Dendritic cell treated with granulocyte-macrophage colony-stimulating factor and Interleukin-4, amounts not matched to agents 40 ng/mL and 50 ng/mL, for 4 days (primary cell): ENCODE data around the gene ZNG1F.
"Not testable (repeated sequence)": the region's sequence is repeated elsewhere in the genome, so short reads cannot be mapped to it uniquely, and the experiment has no call there.

Experiments used
- H3K27ac Mint-ChIP-seq: one replicate; pipeline ENCODE4 v1.8.0; 2022; ENCODE audit warnings: mild to moderate bottlenecking, mixed read lengths
- H3K27me3 Mint-ChIP-seq: one replicate; pipeline ENCODE4 v1.8.0; 2022; ENCODE audit warnings: mild to moderate bottlenecking, mixed read lengths
- H3K36me3 Mint-ChIP-seq: one replicate; pipeline ENCODE4 v1.8.0; 2022; ENCODE audit warnings: low read depth, mixed read lengths
- H3K4me1 Mint-ChIP-seq: one replicate; pipeline ENCODE4 v1.8.0; 2022; ENCODE audit warnings: low read depth, mixed read lengths
- H3K4me3 Mint-ChIP-seq: one replicate; pipeline ENCODE4 v1.8.0; 2022; ENCODE audit warnings: mild to moderate bottlenecking, moderate library complexity, mixed read lengths
- H3K9me3 Mint-ChIP-seq: one replicate; pipeline ENCODE4 v1.8.0; 2022; ENCODE audit warnings: mixed read lengths
- intact Hi-C: fragments of 100-400 bp; cut with micrococcal nuclease; formaldehyde crosslinking; loops from one replicate; pipeline ENCODE4 v1.15.0; 2022

ZNG1F gene

DNA sequence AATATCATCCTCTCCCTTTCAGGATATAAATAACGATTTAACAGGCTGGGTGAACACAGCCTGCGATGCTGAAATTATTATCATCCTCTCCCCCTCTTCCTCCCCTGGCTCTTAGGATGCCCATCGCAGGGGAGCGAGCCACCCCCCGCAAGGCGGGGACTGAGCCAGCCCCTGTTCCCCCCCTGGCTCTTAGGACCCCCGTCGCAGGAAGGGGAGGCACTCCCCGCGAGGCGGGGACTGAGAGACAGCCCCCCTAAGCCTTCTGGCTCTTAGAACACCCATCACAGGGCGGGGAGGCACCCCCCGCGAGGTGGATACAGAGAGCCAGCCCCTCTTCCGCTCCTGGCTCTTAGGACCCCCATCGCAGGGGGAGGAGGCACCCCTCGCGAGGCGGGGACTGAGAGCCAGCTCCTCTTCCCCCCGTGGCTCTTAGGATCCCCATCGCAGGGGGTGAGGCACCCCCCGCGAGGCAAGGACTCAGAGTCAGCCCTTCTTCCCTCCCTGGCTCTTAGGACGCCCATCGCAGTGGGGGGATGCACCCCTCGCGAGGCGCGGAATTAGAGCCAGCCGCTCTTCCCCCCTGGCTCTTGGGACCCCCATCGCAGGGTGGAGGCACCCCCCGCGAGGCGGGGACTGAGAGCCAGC lies 82.5 kb downstream of the ZNG1F start:
- H3K4me1 Mint-ChIP-seq, H3K4me3 Mint-ChIP-seq, H3K27ac Mint-ChIP-seq, H3K36me3 Mint-ChIP-seq, H3K9me3 Mint-ChIP-seq, intact Hi-C loops: not testable (repeated sequence)
- H3K27me3 Mint-ChIP-seq: peaks cover 15% of the 10 kb centered on the region

DNA sequence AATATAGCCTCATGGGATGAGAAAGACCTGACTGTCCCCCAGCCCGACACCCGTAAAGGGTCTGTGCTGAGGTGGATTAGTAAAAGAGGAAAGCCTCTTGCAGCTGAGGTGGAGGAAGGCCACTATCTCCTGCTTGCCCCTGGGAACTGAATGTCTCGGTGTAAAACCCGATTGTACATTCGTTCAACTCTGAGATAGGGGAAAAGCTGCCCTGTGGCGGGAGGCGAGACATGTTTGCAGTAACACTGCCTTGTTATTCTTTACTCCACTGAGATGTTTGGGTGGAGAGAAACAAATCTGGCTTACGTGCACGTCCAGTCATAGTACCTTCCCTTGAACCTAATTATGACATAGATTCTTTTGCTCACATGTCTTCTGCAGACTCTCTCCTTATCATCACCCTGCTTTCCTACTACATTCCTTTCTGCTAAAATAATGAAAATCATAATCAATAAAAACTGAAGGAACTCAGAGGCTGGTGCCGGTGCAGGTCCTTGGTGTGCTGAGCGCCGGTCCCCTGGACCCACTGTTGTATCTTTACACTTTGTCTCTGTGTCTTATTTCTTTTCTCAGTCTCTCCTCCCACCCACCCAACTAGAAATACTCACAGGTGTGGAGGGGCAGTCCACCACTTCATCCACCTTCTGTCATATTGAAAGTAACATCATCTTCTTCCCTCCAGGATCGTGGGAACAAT lies 83.4 kb downstream of the ZNG1F start:
- intact Hi-C loops, H3K27ac Mint-ChIP-seq, H3K4me3 Mint-ChIP-seq, H3K4me1 Mint-ChIP-seq, H3K36me3 Mint-ChIP-seq, H3K9me3 Mint-ChIP-seq: not testable (repeated sequence)
- H3K27me3 Mint-ChIP-seq: peaks cover 19% of the 10 kb centered on the region

GRCh38 chr9:41104542-41104941 lies 84.6 kb downstream of the ZNG1F start:
- intact Hi-C loops, H3K9me3 Mint-ChIP-seq, H3K36me3 Mint-ChIP-seq, H3K27ac Mint-ChIP-seq, H3K4me1 Mint-ChIP-seq, H3K4me3 Mint-ChIP-seq: not testable (repeated sequence)
- peaks cover 20% of the 10 kb centered on the region for H3K27me3 Mint-ChIP-seq

GRCh38 chr9:41100508-41100907 lies 88.6 kb downstream of the ZNG1F start:
- intact Hi-C loops, H3K9me3 Mint-ChIP-seq, H3K27ac Mint-ChIP-seq, H3K36me3 Mint-ChIP-seq, H3K4me1 Mint-ChIP-seq, H3K27me3 Mint-ChIP-seq, H3K4me3 Mint-ChIP-seq: not testable (repeated sequence)

- H3K9me3 Mint-ChIP-seq, H3K4me3 Mint-ChIP-seq, intact Hi-C loops, H3K27ac Mint-ChIP-seq, H3K4me1 Mint-ChIP-seq, H3K36me3 Mint-ChIP-seq: not testable (repeated sequence)
- H3K27me3 Mint-ChIP-seq: peaks cover 11% of the 10 kb centered on the region
Measured at GRCh38 chr9:41098759-41099158, 90.4 kb downstream of the ZNG1F start.

DNA sequence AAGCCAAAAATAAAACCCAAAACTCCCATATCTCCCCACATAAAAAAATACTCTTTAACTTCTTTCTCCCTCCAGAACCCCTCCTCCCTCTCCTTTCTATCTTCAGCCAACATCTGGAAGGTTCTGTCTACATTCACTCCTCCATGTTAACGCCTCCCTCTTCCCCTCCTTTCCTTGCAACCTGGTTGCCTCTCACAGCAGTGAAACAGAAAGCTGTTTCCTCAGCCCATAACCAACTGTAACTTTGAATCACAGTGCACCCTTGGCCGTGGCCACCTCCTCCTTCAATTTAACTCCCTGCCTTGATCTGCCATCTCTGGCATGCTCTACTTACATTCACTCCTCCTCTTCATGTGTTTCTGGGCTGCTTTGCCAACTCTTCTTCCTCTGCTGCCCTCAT lies 94.1 kb downstream of the ZNG1F start:
- H3K4me1 Mint-ChIP-seq, H3K27ac Mint-ChIP-seq, H3K4me3 Mint-ChIP-seq, H3K9me3 Mint-ChIP-seq, H3K27me3 Mint-ChIP-seq, H3K36me3 Mint-ChIP-seq, intact Hi-C loops: not testable (repeated sequence)

DNA sequence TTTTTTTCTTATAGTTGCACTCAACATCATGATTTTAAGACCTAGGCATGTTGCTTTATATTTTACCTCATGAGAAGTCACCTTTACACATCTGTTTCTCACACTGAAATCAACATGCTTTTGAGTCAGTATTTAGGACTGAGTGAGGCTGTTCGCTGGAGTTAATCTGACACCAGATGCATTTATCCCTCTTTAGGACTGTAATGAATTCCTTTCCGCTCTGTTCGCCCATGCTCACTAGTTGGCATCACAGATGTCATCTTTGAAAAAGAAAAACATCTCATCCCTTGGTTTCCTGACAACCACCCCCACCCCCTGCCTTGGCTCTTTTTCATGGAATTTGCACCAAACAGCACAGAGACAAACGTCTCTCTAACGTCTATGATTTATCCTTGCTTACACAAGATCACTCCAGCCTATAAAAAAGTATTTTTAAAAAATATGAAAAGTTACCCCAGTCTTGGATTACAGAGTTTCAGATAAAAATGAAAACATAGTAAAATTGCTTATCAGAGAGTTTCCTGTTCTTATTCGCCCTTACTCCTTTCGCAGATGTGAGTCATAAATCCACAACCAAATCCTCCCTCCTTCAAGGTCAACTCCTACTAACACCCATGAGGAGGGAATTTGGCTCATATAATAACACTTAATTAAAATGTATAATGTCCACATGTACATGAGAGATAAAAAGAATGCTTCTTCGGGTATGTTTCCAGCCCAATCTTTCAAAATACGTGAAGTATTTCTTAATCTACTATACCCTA lies 94.9 kb downstream of the ZNG1F start:
- H3K9me3 Mint-ChIP-seq, H3K4me3 Mint-ChIP-seq, intact Hi-C loops, H3K27me3 Mint-ChIP-seq, H3K36me3 Mint-ChIP-seq, H3K27ac Mint-ChIP-seq, H3K4me1 Mint-ChIP-seq: not testable (repeated sequence)

DNA sequence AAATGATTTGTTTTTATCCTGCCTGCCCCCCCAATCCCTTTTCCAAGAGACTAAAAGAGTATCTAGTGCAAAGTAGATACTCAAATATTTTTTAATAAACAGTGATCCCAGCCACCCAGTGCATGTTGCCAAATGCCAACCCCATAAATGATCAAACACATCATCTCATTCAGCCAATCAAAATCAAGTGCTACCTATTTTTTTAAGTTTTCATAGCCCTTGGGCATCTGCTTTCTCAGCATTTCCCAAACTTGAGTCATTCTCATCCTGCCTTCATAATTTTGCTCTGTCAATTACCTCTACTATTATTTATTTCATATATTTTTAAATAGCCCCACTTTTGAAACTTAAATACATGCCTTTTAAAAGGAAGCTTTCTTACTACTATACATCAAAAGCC lies 98.2 kb downstream of the ZNG1F start:
- H3K9me3 Mint-ChIP-seq, H3K36me3 Mint-ChIP-seq, H3K27ac Mint-ChIP-seq: not testable (repeated sequence)

GRCh38 chr9:41090386-41090785 lies 98.7 kb downstream of the ZNG1F start:
- H3K4me3 Mint-ChIP-seq: not testable (repeated sequence)

More for the DNA sequence above, 98.2 kb downstream of the ZNG1F start:
- H3K27me3 Mint-ChIP-seq: peaks cover 21% of the 10 kb centered on the region
- H3K4me3 Mint-ChIP-seq, H3K4me1 Mint-ChIP-seq, intact Hi-C loops: not testable (repeated sequence)

GRCh38 chr9:41088450-41089059 lies 100.6 kb downstream of the ZNG1F start:
- not testable (repeated sequence) for H3K9me3 Mint-ChIP-seq
- peaks cover 24% of the 10 kb centered on the region for H3K27me3 Mint-ChIP-seq

More at GRCh38 chr9:41090386-41090785, 98.7 kb downstream of the ZNG1F start:
- H3K27ac Mint-ChIP-seq, H3K4me1 Mint-ChIP-seq, intact Hi-C loops, H3K36me3 Mint-ChIP-seq, H3K9me3 Mint-ChIP-seq: not testable (repeated sequence)
- H3K27me3 Mint-ChIP-seq: peaks cover 24% of the 10 kb centered on the region

DNA sequence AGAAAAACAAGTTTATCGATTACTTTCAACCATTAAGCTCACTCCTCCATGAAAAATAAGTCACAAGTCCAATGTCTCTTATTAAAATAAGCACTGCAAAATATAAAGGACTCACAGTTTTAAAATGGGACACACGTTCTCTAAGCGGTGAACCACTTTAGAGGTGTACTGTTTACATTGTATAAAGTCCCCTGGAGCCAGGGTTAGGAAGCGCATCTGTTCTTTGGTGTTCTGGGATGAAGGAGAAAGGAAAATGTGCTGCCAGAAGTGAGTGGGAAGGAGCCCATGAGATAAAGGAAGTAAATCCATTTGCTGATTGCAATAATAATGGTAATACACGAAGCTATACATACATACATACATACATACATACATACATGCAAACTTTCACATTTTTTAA lies 101.2 kb downstream of the ZNG1F start:
- H3K36me3 Mint-ChIP-seq, intact Hi-C loops, H3K9me3 Mint-ChIP-seq, H3K27ac Mint-ChIP-seq, H3K4me3 Mint-ChIP-seq, H3K4me1 Mint-ChIP-seq: not testable (repeated sequence)
- H3K27me3 Mint-ChIP-seq: peaks cover 25% of the 10 kb centered on the region

More at GRCh38 chr9:41088450-41089059, 100.6 kb downstream of the ZNG1F start:
- H3K36me3 Mint-ChIP-seq, H3K27ac Mint-ChIP-seq, intact Hi-C loops, H3K4me3 Mint-ChIP-seq, H3K4me1 Mint-ChIP-seq: not testable (repeated sequence)

- H3K4me3 Mint-ChIP-seq, H3K36me3 Mint-ChIP-seq, H3K27ac Mint-ChIP-seq, intact Hi-C loops, H3K4me1 Mint-ChIP-seq, H3K9me3 Mint-ChIP-seq: not testable (repeated sequence)
- H3K27me3 Mint-ChIP-seq: peaks cover 32% of the 10 kb centered on the region
Measured at GRCh38 chr9:41087157-41087780, 101.8 kb downstream of the ZNG1F start.

DNA sequence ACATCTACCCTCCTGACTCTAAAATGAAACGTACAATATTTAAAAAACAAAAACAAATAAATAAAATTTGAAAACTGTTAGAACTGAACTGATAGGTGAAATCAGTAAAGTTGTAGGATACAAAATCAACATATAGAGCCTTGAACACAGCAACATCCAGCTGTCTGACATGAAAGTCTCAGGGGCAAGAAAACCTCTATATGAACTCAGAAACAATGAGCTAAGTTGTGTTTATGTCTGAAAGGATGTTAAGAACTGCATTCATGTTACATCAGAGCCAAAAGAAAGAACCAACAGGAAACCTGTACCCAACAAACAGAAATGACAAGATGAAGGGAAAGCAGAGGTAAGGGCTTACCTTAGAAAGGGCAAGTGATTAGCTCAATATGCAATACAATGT lies 102.4 kb downstream of the ZNG1F start:
- intact Hi-C loops, H3K27ac Mint-ChIP-seq, H3K4me3 Mint-ChIP-seq, H3K9me3 Mint-ChIP-seq, H3K4me1 Mint-ChIP-seq, H3K36me3 Mint-ChIP-seq: not testable (repeated sequence)
- peaks cover 33% of the 10 kb centered on the region for H3K27me3 Mint-ChIP-seq

- H3K27ac Mint-ChIP-seq, H3K9me3 Mint-ChIP-seq, intact Hi-C loops, H3K4me3 Mint-ChIP-seq, H3K4me1 Mint-ChIP-seq, H3K36me3 Mint-ChIP-seq: not testable (repeated sequence)
- H3K27me3 Mint-ChIP-seq: peaks cover 30% of the 10 kb centered on the region
Measured at GRCh38 chr9:41086215-41086614, 102.9 kb downstream of the ZNG1F start.
